Fibroblast of upper back skin (primary cell): ENCODE measurements around the gene PARM1.

ENCODE experiments used
- DNase-seq: peaks from one replicate; pipeline ENCODE4 v3.0.0-alpha.2; 2013

PARM1 gene

GRCh38 chr4:75036046-75036830 is 103.3 kb downstream of the PARM1 start:
- DNase-seq, result no peak

GRCh38 chr4:75037252-75037651 is 104.3 kb downstream of the PARM1 start:
- no peak for DNase-seq

DNA sequence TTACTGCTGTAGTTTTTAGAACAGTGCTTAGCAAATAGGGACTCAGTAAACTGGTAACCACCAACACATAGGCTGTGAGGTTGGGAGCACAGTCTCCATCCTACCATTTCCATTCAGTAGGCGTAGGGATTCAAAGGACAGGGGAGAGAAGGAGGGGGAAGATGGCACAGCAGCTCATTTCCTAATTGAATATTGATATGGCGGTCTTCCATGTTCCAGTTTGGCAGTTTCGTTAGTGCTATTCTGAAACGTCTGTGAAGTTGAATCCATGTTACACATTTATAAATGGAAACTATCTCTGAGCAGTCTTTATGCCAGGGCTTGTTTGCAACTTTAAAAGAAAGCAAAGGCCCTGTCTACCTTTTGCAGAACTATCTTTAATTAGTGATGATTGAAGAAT is 105.5 kb downstream of the PARM1 start:
- no peak for DNase-seq

DNA sequence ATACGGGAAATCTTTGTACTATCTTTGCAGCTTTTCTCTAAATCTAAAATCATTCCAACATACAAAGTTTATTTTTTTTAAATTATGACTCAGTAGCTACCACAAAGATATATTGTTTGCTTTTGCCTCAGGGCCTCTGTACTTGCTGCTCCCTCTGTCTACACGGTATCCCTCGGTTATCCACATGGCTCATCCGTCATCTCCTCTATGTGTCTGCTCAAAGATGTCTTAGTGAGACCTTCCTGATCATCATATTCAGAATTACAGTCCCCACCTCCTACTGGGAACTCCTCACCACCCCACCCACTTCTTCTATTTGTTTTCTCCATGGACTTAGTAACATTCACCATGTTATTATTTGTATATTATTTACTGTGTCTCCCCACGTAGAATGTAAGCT is 107.8 kb downstream of the PARM1 start:
- no peak for DNase-seq

- no peak for DNase-seq
Measured at GRCh38 chr4:75042601-75043208, 109.8 kb downstream of the PARM1 start.

DNA sequence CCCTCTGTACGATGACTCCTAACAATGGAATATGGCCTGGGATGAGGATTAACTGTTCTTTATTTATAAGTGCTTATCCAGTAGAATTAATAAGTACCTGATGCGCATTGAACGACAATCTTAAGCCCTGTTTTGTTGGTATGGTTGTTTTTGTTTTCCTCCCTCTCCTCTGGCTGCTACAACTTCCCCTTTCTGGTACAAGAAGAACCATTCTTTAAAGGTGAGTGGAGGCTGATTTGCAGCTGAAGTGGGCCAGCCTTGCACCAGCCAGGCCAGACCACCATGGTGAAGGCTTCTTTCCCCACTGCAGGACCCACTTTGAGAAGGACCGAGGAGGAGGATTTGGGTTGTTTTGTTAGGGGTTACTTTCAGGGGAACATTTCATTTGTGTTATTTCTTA is 113.3 kb downstream of the PARM1 start:
- no peak for DNase-seq

DNA sequence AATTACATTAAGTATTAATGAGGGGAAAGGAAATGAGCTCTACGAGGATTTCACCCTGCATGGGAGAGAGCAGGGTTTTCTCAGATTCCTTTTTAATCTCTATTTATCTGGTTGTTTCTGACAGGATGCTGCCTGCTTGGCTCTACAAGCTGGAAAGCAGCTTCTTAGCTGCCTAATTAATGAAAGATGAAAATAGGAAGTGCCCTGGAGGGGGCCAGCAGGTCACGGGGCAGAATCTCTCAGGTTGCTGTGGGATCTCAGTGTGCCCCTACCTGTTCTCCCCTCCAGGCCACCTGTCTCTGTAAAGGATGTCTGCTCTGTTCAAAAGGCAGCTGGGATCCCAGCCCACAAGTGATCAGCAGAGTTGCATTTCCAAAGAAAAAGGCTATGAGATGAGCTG is 113.7 kb downstream of the PARM1 start:
- DNase-seq, result no peak

DNA sequence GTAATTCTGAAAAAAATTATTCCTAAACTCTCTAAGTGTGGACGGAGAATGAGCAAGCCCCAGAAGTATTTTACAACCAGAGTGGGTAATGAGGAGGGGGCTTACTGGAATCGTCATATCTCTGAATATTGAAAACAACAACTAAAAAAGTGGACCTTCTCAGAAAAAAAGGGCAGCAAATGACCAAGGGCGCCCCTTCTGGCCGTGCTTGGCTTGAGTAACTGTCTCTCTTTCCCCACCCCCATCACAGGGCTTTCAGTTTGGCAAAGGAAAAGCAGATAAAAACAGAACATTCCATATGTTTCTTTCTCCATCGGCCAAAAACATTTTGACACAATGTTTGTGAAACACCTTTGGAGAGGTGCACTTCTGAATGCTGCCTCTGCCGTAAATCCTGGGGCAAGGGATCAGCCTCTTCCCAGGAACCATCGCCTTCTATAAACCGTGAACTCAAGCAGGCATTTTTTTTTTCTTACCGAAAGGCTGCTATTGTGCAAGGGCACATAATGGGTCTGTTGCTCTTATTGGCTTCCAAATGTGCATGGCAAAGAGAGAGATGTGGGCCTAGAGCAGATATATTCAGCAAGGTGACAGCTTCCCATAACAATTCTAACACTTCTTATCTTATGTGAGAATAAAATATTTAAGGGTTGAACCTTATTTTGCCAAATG is 115.4 kb downstream of the PARM1 start:
- no peak for DNase-seq

DNA sequence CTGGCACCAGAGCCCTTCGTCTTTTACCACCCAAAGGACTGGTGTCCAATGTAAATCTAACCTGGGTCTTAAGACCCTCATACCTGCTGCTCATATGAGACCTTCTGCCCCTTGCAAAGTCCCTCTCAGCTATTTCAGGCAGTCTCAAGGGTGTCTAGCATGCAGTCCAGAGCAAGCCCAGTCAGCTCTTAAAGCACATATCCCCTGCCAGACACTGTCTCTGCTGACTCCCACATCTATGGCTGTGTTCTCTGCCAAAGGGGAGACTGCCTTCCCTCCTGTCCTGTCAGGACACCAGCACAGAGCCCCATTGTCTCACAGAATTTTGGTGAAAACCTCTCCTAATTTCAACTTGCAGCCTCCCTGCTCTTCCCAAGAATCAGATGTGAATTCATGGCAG is 118.5 kb downstream of the PARM1 start:
- no peak for DNase-seq

DNA sequence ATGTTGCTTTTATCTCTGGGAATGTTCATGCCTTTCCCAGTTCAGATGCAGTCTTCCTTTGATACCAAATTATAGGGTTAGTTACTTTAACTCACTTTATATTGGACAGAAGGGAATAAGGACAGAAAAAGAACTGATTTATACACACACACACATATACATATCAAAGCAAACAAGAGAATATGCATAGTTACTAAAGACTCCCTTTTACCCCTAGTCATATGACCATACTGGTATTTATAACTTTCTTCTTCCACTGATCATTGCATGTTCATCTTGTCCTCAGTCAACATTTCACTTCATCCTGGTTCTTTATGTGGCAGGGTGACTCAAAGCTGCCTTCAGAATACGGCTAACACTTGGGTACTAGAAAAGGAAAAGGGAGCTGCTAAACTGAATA is 120.4 kb downstream of the PARM1 start:
- no peak for DNase-seq

DNA sequence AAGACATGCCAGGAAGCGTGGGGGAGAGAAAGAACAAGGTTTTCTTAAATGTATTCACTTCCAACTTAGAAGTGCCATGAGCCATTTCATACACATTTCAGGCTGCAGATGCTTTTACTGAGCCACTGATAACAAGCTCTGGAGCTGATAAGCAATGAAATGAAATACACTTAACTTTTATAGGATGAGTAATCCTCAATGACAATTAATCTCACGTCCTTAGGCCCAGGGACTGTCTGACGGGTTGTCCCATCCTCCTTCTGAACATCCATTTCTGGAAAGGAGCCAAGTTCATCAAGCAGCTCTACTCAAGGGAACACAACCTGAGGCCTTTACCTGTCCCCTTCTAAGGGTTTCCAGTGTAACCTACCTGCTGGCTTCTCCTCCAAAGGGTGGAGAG is 121.2 kb downstream of the PARM1 start:
- no peak for DNase-seq

DNA sequence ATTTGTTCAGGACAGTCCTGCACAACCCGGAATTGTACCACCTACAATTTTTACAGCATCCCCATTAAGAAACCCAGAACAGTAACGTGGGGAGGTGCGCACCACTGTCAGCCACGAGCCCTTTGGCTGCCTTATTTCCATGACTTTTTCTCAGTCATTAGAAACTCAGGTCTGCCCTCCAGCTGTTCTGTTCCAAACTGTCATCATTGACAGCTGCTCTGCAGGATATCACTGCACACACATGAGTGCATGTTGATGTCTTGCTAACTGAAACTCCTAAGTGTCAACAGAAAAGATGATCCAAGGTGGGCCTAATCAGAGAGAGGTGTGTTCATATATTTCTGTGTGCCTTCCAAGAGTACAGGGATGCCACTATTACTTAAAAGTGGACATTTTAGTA is 123.4 kb downstream of the PARM1 start:
- DNase-seq, result no peak

- DNase-seq, result no peak
Measured at GRCh38 chr4:75057369-75057768, 124.5 kb downstream of the PARM1 start.

DNA sequence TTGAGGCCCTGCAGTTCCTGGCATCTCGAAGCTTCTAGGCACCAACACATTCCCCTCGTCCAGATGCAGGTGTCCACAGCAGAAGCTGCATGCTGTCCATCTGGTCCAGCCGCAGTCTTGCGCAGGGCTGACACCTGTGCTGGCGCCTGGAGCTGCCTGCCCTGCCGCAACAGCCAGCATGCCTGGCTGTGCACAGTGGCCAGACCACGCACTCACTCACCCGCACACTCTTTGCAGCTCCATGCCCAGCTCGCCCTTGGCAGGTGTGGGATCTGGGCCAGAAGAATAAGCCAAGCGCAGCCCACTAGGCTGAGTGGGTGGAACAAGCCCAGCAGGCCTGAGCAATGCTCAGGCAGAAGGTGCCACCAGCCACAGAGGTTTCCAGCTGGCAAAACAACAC is 125.6 kb downstream of the PARM1 start:
- DNase-seq, result no peak

DNA sequence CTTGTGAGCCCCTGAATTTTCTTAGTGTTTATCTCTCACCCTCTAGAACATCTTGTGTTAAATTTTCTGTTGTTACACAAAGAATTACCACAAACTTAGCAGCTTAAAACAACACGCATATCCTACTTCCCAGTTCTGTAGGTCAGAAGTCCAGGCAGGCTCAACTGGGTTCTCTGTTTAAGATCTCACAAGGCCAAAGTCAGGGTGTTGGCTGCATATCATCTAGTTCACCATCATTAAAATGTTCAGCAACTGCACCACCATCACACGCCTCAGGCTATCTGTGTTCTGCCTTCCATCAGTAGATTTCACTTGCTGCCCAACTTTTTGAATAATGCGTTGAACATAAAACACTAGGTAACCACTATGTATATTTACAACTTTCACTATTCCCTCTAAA is 130.5 kb downstream of the PARM1 start:
- DNase-seq, result no peak

DNA sequence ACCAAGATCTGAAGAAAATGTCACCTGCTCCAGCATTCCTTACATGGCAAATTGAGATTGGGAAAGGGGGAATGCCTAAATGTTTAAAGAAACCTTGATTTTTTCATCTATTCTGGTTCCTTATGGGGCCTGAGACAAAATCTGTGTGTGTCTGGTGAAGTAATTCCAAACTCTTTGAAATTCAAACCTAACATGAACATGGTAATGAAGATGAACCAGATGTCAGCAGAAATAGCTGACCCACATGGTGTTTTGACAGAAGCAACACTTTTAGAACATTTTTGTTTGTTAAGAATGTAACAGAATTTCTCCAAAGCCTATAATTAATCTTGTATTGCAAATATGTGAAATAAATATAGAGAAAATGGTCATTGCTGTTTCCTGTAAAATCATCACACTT is 133.0 kb downstream of the PARM1 start:
- no peak for DNase-seq

DNA sequence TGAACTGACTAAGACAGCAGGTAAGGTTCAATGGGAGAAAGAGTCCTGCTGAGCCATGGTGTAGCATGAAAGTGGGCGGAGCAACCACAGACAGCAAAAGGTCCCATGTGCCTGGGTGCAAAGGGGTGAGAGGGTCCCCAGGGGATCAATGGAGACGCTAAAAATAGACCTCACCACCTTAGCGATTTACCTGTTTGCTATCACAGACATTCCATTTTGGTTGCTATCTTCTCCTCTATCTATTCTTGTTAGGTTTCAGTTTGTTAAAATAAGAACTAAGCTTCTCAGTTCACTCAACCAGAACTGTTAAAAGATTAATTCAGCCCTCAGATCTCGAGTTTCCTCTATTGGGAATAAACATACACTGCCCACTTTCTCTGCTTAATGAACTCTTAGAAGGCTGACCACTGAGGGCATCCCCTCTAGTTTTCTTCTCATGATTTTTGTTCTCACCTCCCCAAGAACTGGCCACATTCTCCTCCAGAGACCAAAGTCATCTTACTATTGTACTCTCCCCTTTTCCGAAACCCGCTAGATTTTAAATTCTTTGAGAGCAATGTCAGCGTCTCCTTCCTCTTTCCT is 136.7 kb downstream of the PARM1 start:
- DNase-seq, result no peak

DNA sequence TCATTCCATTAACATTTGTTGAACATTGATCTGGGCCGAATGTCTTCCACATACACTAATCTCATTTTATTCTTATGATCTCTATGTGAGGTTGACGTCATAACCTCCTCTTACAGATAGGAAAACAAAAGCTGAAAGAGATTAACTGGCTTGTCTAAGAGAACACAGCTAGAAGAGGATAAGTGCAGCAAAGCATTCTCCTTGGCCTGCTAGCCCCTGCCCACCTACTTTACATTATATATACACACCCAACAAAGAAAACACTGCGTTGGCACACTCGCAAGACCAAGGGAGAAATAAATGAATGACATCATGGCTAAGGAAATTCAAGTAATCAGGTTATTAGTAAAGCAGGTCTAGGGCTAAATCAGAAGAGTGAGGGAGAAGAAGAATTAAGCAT is 138.4 kb downstream of the PARM1 start:
- DNase-seq, result no peak

DNA sequence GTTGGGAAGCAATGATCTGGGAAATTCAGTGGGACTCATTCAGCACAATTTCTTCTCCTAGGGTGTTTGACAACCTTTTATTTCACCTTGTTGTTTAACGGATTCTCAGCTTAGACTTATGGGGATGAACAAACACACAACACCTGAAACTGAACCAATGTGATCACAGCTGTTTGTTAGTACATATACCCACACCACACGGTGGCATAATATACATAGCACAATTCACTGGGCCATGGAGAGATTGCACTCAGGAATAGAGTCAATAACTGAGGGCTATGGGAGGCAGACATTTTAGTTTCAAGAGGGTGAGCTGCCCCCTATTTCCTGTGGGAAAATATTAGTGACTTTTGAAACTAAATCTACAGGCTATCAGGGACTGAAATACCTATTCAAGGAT is 148.0 kb downstream of the PARM1 start:
- no peak for DNase-seq

DNA sequence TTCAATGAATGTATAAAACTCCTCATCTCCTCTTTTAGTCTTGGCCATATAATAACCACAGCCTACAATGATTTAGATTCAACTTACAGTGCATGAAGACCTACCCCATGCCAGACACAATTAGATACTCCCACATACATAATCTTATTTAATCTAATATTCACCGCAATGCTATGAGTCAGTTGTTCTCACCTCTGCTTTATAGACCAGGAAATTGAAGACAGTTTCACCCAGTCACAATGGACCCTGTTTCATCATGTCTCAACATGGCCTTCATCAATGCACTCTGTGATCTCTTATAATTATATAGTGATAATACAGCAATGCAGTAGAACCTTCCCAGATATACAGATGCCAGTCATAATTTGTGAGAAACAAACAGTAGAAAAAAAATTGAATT is 148.6 kb downstream of the PARM1 start:
- DNase-seq, result no peak

DNA sequence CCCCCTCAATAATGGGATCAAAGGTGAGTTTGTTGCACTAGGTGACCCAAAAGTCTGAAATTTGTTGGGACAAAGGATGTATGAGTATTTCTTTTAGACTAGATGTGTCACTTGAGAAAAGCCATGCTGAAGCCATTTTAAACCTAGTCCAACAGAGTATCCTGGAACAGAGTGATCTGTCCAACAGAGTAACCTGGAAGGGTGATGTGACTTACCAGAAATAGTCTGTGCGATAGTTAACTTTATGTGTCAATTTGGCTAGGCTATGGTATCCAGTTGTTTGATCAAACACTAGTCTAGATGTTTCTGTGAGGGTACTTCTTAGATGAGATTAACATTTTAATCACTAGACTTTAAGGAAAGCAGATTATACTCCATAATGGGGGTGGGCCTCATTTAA is 154.5 kb downstream of the PARM1 start:
- DNase-seq, result no peak

GRCh38 chr4:75087865-75088264 is 154.9 kb downstream of the PARM1 start:
- DNase-seq, result no peak

DNA sequence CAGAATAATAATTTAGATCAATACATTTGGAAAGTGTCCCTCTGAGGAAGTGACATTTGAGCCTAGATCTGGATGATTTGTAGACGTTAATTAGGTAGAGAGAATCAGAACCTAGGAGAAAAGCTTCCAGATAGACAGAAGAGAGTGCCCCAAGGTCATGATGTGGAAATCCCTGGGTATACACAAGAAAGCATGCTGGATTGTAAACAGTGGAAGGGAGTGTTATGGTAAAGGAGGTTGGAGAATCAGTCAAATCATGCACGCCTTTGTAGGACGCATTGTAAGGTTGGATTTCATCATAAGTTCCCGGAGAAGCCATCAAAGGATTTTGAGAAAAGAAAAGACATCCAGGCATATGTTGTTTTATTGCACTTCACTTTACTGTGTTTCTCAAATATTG is 156.3 kb downstream of the PARM1 start:
- no peak for DNase-seq

DNA sequence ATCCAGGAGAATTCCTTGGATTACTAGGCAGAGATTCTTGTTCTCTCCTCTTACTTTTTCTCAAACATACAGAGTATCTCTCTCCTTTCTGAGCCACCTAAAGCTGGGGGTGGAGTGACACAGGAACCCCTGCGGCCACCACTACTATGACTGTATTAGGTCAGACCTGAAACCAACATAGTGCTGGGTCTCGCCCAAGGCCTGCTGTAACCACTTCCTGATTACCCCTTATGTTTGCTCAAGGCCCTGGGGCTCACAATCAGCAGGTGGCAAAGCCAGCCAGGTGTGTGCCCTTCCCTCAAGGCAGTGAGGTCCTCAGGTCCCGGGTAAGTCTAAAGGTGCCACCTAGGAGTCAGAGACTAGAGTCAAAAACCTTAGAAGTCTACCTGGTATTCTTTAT is 166.4 kb downstream of the PARM1 start:
- DNase-seq, result no peak
